Measurements from ENCODE around the gene HNF4A.
A peak's percentile ranks its signal among the peaks of the same experiment; 100 is the strongest.

Gene HNF4A

DNA sequence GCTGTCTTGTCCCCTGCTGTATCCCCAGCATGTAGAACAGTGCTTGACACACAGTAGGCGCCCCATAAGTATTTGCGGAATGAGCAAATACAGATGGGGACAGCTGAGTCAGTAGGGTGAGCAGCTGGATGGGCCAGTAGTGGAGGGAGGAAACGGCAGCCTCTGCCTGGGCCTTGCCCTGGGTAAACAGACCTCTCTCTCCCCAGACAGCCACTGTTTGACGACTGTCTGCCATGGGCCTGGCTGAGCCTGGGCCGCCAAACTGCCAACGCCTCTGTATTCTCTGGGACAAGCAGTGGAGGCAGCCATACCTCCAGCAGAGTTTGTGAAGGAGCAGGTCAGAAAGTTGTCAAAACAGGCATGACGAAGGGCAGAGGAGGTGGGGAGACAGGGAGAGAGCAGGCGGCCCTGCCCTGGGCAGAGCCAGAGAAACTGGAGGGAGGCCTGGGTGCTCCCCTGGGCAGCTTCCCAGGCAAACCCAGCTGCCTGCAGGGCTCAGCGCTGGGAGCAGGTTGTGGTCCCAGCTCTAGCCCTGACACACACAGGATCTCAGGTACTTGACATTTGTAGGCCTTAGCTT is 15.2 kb downstream of the HNF4A start:
- Histone ChIP-seq H3K27me3 (ENCODE audit: insufficient read depth, low read length, poor library complexity) (peaks cover 14% of the 10 kb centered on the region), H3K9ac (ENCODE audit: low read depth, low read length) (no peak overlapping the region), H3K27ac (ENCODE audit: low read length) (no peak overlapping the region), H3K4me1 (ENCODE audit: insufficient read depth, low read length) (no peaks in the 10 kb centered on the region), H3K9me3 (ENCODE audit: insufficient read depth, low read length, severe bottlenecking) (no peaks in the 10 kb centered on the region), H2AFZ (ENCODE audit: low read depth, low read length) (no peak overlapping the region), H3K4me3 (ENCODE audit: low read depth in 1 of 2, low read length in 2 of 2) (no peak overlapping the region), H3K4me2 (ENCODE audit: insufficient read depth, low read length) (no peak overlapping the region), H3K79me2 (ENCODE audit: insufficient read depth, low read length) (no peaks in the 10 kb centered on the region), H4K20me1 (ENCODE audit: insufficient read depth, low read length) (no peaks in the 10 kb centered on the region), H3K36me3 (ENCODE audit: insufficient read depth, low read length) (no peaks in the 10 kb centered on the region)
- TF ChIP-seq, protein P1, sequence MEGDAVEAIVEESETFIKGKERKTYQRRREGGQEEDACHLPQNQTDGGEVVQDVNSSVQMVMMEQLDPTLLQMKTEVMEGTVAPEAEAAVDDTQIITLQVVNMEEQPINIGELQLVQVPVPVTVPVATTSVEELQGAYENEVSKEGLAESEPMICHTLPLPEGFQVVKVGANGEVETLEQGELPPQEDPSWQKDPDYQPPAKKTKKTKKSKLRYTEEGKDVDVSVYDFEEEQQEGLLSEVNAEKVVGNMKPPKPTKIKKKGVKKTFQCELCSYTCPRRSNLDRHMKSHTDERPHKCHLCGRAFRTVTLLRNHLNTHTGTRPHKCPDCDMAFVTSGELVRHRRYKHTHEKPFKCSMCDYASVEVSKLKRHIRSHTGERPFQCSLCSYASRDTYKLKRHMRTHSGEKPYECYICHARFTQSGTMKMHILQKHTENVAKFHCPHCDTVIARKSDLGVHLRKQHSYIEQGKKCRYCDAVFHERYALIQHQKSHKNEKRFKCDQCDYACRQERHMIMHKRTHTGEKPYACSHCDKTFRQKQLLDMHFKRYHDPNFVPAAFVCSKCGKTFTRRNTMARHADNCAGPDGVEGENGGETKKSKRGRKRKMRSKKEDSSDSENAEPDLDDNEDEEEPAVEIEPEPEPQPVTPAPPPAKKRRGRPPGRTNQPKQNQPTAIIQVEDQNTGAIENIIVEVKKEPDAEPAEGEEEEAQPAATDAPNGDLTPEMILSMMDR (IDR thresholded peaks at IDR 0.05; ENCODE audit: borderline replicate concordance, extremely low read depth, low read length, poor library complexity, severe bottlenecking) = no peak
- no peak for TF ChIP-seq EZH2 (IDR thresholded peaks at IDR 0.05; ENCODE audit: borderline replicate concordance, low read depth, low read length, severe bottlenecking)
- ATAC-seq (ENCODE audit: insufficient read depth, low read depth) = no peak
- no peak for DNase-seq

DNA sequence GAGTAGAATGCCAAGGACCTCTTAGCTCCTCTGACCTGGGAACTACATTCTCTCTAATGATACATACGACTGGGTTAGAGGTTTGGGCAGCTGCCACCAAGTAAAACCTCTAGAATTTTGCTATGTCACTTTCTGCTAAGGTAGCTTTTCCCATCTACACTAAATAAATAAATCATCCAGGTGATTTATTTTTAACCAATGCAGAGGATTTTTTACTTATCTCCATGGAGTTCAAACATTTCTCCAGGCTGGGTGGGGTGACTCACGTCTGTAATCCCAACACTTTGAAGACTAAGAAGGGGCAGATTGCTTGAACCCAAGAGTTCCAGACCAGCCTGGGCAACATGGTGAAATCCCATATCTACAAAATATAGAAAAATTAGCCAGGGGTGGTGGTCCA is 27.1 kb downstream of the HNF4A start:
- H4K20me1 ChIP-seq (ENCODE audit: insufficient read depth, low read length) = no peaks in the 10 kb centered on the region
- no peak overlapping the region for H3K27ac ChIP-seq (ENCODE audit: low read length)
- H3K4me3 ChIP-seq (ENCODE audit: low read depth in 1 of 2, low read length in 2 of 2) = no peak overlapping the region
- ATAC-seq (ENCODE audit: insufficient read depth, low read depth) (no peak), DNase-seq (no peak)
- H2AFZ ChIP-seq (ENCODE audit: low read depth, low read length) = no peak overlapping the region
- no peaks in the 10 kb centered on the region for H3K9me3 ChIP-seq (ENCODE audit: insufficient read depth, low read length, severe bottlenecking)
- H3K4me1 ChIP-seq (ENCODE audit: insufficient read depth, low read length) = no peaks in the 10 kb centered on the region
- no peak overlapping the region for H3K9ac ChIP-seq (ENCODE audit: low read depth, low read length)
- H3K4me2 ChIP-seq (ENCODE audit: insufficient read depth, low read length) = no peak overlapping the region
- no peaks in the 10 kb centered on the region for H3K79me2 ChIP-seq (ENCODE audit: insufficient read depth, low read length)
- TF ChIP-seq, protein P1 (IDR thresholded peaks at IDR 0.05; ENCODE audit: borderline replicate concordance, extremely low read depth, low read length, poor library complexity, severe bottlenecking) = no peak
- TF ChIP-seq EZH2 (IDR thresholded peaks at IDR 0.05; ENCODE audit: borderline replicate concordance, low read depth, low read length, severe bottlenecking) = no peak
- no peaks in the 10 kb centered on the region for H3K36me3 ChIP-seq (ENCODE audit: insufficient read depth, low read length)
- H3K27me3 ChIP-seq (ENCODE audit: insufficient read depth, low read length, poor library complexity) = peaks cover 7% of the 10 kb centered on the region

DNA sequence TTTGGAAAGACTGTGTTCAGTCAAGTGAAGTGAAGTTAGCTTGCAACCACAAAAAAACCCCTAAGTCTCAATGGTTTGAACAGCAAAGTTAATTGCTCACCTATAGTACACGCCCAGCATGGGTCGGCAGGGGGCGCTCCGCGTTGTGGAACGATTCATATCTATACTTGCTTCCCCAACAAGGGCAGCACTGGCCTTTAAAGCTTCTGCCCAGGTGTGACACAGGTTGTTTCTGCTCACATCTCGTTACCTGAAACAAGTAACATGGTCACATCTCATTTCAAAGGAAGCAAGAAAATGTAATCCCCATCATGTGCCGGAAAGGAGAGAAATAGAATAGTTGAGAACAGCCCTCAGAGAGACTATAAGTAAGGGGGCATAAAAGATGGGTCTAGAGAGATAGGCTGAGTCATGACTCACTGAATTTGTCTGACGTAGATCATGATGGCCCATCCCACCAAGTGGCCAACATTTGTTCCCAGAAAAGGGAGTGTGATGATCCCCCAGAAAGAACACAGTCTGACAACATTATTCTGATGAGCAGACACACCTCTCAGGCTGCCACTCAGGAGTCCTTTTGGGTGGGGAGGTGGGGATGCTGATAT is 29.0 kb downstream of the HNF4A start:
- H3K4me2 ChIP-seq (ENCODE audit: insufficient read depth, low read length) = no peak overlapping the region

More for the DNA sequence above, 29.0 kb downstream of the HNF4A start:
- Histone ChIP-seq H3K27me3 (ENCODE audit: insufficient read depth, low read length, poor library complexity) (peaks cover 4% of the 10 kb centered on the region), H3K9me3 (ENCODE audit: insufficient read depth, low read length, severe bottlenecking) (no peaks in the 10 kb centered on the region), H3K4me1 (ENCODE audit: insufficient read depth, low read length) (no peaks in the 10 kb centered on the region), H3K79me2 (ENCODE audit: insufficient read depth, low read length) (no peaks in the 10 kb centered on the region), H3K27ac (ENCODE audit: low read length) (no peak overlapping the region), H4K20me1 (ENCODE audit: insufficient read depth, low read length) (no peaks in the 10 kb centered on the region), H3K36me3 (ENCODE audit: insufficient read depth, low read length) (no peaks in the 10 kb centered on the region), H3K9ac (ENCODE audit: low read depth, low read length) (no peak overlapping the region), H3K4me3 (ENCODE audit: low read depth in 1 of 2, low read length in 2 of 2) (no peak overlapping the region), H2AFZ (ENCODE audit: low read depth, low read length) (no peak overlapping the region)
- peak; percentile 95 for ATAC-seq (ENCODE audit: insufficient read depth, low read depth)
- TF ChIP-seq, protein P1 (IDR thresholded peaks at IDR 0.05; ENCODE audit: borderline replicate concordance, extremely low read depth, low read length, poor library complexity, severe bottlenecking) = peak; percentile 98
- no peak for TF ChIP-seq EZH2 (IDR thresholded peaks at IDR 0.05; ENCODE audit: borderline replicate concordance, low read depth, low read length, severe bottlenecking)
- peak; percentile 83 for DNase-seq
